Activated CD8-positive, alpha-beta memory T cell treated with anti-CD3 and anti-CD28 coated beads for 4 hours (primary cell): ENCODE measurements around the gene CRTAP.
"Not testable (repeated sequence)": the region's sequence is repeated elsewhere in the genome, so short reads cannot be mapped to it uniquely, and the experiment has no call there.

Experiments used
- DNase-seq, 2 donors: peaks; one replicate each; pipeline ENCODE4 v3.0.0-alpha.2; 2020; ENCODE audit warnings: low read depth in 2 of 2

The CRTAP gene

GRCh38 chr3:33174711-33175414 is 61.0 kb downstream of the CRTAP start:
- no peak for DNase-seq

- no peak for DNase-seq
Observed at GRCh38 chr3:33179132-33179531, 65.3 kb downstream of the CRTAP start.

- no peak for DNase-seq
Observed at GRCh38 chr3:33181229-33181628, 67.4 kb downstream of the CRTAP start.

GRCh38 chr3:33181641-33182040 is 67.8 kb downstream of the CRTAP start:
- DNase-seq = not testable (repeated sequence)

GRCh38 chr3:33184863-33185262 is 71.0 kb downstream of the CRTAP start:
- no peak for DNase-seq

- DNase-seq = no peak
Observed at GRCh38 chr3:33186524-33187367, 72.9 kb downstream of the CRTAP start.

- no peak for DNase-seq
Observed at GRCh38 chr3:33187368-33187634, 73.5 kb downstream of the CRTAP start.

- no peak for DNase-seq
Observed at GRCh38 chr3:33194303-33194702, 80.5 kb downstream of the CRTAP start.

- no peak for DNase-seq
Observed at GRCh38 chr3:33196538-33196937, 82.7 kb downstream of the CRTAP start.
